ENCODE data around the gene LITAF. TPM values are rescaled to one million over a fixed set of nuclear protein-coding genes. Genes with fewer than 3 reads are reported as not detected.

LITAF gene
- total RNA-seq, 6 experiments from 2014 or later = 114 to 143 (median 135) TPM

DNA sequence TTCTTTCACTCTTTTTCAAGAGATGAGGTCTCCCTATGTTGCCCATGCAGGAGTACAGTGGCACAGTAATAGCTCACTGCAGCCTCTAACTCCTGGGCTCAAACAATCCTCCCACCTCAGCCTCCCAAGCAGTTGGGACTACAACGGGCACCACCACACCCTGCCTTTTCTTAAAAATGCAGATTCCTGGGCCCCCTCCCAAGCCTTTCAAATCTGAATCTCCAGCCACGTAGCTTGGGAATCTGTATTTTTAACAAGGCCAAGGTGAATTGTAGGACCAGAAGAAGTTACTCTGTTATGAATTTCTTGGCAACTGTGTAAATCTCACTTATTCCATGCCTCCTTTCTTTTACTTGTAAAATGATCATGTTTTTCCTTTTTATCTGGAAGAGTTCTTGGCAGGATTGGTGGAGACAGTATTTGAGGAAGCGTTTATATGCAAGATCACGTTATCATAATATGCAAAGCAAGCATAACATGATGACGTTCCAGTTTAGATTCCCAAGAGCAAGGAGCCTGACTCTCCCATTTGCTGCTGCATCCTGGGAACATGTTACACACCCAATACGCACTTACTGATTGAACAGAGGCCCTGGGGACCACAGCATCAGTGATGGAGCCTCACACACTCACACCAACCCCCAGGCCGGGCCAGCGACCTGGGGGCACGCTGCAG lies 44.5 kb downstream of the LITAF start:
- H3K4me3 Mint-ChIP-seq = no peak overlapping the region
- DNase-seq = no peak
- TF ChIP-seq, protein P1, sequence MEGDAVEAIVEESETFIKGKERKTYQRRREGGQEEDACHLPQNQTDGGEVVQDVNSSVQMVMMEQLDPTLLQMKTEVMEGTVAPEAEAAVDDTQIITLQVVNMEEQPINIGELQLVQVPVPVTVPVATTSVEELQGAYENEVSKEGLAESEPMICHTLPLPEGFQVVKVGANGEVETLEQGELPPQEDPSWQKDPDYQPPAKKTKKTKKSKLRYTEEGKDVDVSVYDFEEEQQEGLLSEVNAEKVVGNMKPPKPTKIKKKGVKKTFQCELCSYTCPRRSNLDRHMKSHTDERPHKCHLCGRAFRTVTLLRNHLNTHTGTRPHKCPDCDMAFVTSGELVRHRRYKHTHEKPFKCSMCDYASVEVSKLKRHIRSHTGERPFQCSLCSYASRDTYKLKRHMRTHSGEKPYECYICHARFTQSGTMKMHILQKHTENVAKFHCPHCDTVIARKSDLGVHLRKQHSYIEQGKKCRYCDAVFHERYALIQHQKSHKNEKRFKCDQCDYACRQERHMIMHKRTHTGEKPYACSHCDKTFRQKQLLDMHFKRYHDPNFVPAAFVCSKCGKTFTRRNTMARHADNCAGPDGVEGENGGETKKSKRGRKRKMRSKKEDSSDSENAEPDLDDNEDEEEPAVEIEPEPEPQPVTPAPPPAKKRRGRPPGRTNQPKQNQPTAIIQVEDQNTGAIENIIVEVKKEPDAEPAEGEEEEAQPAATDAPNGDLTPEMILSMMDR (IDR thresholded peaks at IDR 0.05) = no peak
- H3K36me3 Mint-ChIP-seq (ENCODE audit: low read depth) = peaks cover 8% of the 10 kb centered on the region
- peaks cover 20% of the 10 kb centered on the region for H3K4me1 Mint-ChIP-seq (ENCODE audit: low read depth)
- no peaks in the 10 kb centered on the region for H3K9me3 Mint-ChIP-seq
- H3K27me3 Mint-ChIP-seq (ENCODE audit: insufficient read depth) = peaks cover 2% of the 10 kb centered on the region
- H3K27ac Mint-ChIP-seq = no peak overlapping the region

DNA sequence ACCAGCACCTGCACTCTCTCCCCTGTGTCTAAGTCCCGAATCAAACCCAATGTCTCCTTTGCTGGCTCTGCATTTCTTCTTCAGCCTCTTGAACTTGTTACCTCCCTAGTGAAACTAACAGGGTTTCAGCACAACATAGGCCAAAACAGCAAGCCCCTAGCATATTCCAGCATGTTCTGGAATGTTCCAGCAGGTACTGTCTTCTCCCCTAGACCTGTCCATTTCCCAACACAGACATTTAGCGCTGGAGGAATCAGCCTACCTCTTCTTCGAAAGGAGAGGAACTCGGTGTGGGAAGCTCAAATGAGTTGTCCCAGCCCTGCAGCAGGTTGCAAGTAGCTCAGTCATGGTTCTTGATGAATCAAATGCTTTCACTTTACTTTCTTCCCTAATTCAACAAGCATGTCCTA lies 47.1 kb downstream of the LITAF start:
- no peaks in the 10 kb centered on the region for H3K9me3 Mint-ChIP-seq
- no peaks in the 10 kb centered on the region for H3K36me3 Mint-ChIP-seq (ENCODE audit: low read depth)
- H3K4me3 Mint-ChIP-seq = no peak overlapping the region
- H3K27me3 Mint-ChIP-seq (ENCODE audit: insufficient read depth) = peaks cover 1% of the 10 kb centered on the region
- no peak overlapping the region for H3K27ac Mint-ChIP-seq
- H3K4me1 Mint-ChIP-seq (ENCODE audit: low read depth) = no peaks in the 10 kb centered on the region
- no peak for DNase-seq
- TF ChIP-seq, protein P1 (IDR thresholded peaks at IDR 0.05) = no peak

DNA sequence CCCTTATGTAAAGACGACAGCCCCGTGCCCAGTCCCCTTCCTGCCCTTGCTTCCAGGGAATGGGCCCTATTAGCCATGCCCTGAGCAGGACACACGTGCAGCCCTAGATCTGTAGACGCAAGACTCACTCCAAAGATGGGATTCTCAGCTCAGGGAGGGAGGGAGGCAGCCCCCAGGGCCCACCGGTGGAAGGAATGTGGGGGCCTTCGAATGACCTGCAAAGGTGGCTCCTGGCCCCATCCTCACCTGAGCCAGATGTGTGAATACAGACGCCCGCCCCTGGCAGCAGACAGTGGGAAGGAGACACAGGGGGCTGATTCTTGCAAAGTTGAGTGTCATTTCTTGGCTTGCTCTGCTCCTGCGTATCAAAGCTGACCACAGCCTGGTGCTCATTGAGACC lies 47.8 kb downstream of the LITAF start:
- Mint-ChIP-seq H3K9me3 (no peaks in the 10 kb centered on the region), H3K27ac (no peak overlapping the region), H3K27me3 (ENCODE audit: insufficient read depth) (no peaks in the 10 kb centered on the region; the same call in 1 of the 2 replicates), H3K4me3 (no peak overlapping the region), H3K36me3 (ENCODE audit: low read depth) (no peaks in the 10 kb centered on the region), H3K4me1 (ENCODE audit: low read depth) (no peaks in the 10 kb centered on the region)
- no peak for DNase-seq
- TF ChIP-seq, protein P1 (IDR thresholded peaks at IDR 0.05) = no peak

DNA sequence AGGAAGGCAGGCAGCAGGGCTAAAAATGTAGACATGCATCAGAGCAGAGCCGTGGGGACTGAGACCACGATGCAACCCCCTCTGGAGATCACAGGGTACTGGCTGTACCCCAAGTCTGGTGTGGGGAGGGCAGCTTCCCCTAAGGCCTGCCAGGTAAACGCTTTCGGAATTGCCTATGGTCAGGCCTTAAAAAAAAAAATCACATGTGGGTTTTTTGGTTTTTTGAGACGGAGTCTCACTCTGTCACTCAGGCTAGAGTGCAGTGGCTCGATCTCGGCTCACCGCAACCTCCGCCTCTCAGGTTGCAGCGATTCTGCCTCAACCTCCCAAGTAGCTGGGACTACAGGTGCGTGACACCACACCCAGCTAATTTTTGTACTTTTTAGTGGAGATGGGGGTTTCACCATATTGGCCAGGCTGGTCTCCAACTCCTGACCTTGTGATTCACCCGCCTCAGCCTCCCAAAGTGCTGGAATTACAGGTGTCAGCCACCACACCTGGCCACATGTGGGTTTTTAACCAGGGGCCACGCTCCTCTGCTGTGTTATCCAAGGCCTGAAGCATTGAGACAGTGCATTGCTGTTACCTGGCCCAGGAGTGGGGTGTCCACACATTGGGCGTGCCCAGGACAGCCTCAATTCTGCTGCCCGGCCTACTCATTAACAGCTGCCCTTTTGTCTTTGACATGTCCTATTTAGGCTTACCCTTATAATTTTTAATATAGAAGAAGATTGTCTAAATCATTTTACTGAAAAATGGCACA lies 50.4 kb downstream of the LITAF start:
- TF ChIP-seq, protein P1 (IDR thresholded peaks at IDR 0.05) = no peak
- no peaks in the 10 kb centered on the region; the same call in 1 of the 2 replicates for H3K27me3 Mint-ChIP-seq (ENCODE audit: insufficient read depth)
- no peaks in the 10 kb centered on the region for H3K4me1 Mint-ChIP-seq (ENCODE audit: low read depth)
- H3K4me3 Mint-ChIP-seq = no peak overlapping the region
- no peaks in the 10 kb centered on the region for H3K36me3 Mint-ChIP-seq (ENCODE audit: low read depth)
- H3K27ac Mint-ChIP-seq = no peak overlapping the region
- DNase-seq = no peak
- no peaks in the 10 kb centered on the region for H3K9me3 Mint-ChIP-seq

- TF ChIP-seq, protein P1 (IDR thresholded peaks at IDR 0.05) = no peak
- H3K4me1 Mint-ChIP-seq (ENCODE audit: low read depth) = peaks cover 3% of the 10 kb centered on the region
These were observed 51.2 kb downstream of the LITAF start for GRCh38 chr16:11535494-11535893.

More at GRCh38 chr16:11535494-11535893, 51.2 kb downstream of the LITAF start:
- no peak for DNase-seq
- no peaks in the 10 kb centered on the region for H3K9me3 Mint-ChIP-seq
- H3K27me3 Mint-ChIP-seq (ENCODE audit: insufficient read depth) = no peaks in the 10 kb centered on the region; the same call in 1 of the 2 replicates
- no peaks in the 10 kb centered on the region for H3K36me3 Mint-ChIP-seq (ENCODE audit: low read depth)
- no peak overlapping the region for H3K27ac Mint-ChIP-seq
- H3K4me3 Mint-ChIP-seq = no peak overlapping the region

All from HFFc6 (cell line).